Hematopoietic multipotent progenitor cell treated with erythropoietin and hydrocortisone succinate and interleukin-3 and kit ligand, for 17 days (in vitro differentiated cells): ENCODE results near the gene GNL3.
"Not testable (repeated sequence)": the region's sequence is repeated elsewhere in the genome, so short reads cannot be mapped to it uniquely, and the experiment has no call there.

Experiments used
- DNase-seq: peaks from one replicate; pipeline ENCODE4 v3.0.0-alpha.2; 2015; ENCODE audit warnings: low spot score

Gene GNL3

GRCh38 chr3:52685709-52686691 is at the start of gene GNL3, which contains the start of gene PBRM1:
GNL3 (plus strand) TSS chr3:52686032; CDS start chr3:52686093, 61 bp downstream.
PBRM1 (minus strand) TSS chr3:52685913.
- peak; percentile 93 for DNase-seq

DNA sequence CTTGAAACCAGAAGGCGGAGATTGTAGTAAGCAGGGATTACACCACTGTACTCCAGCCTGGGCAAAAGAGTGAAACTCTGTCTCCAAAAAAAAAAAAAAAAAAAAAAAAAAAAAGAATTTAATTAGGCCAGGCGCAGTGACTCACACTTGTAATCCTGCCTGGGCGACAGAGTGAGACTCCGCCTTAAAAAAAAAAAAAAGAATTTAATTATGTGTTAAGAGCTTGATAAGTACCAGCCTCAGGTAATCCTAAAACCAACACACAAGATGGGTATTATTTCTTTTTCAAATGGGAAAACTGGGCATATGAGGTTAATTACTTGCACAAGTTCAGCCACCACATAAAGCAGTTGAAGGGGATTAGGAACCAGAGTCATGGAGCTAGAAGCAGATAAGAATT is 49.2 kb upstream of the GNL3 start:
- peak; percentile 22 for DNase-seq

GRCh38 chr3:52645549-52645948 is 40.3 kb upstream of the GNL3 start:
- DNase-seq: no peak

DNA sequence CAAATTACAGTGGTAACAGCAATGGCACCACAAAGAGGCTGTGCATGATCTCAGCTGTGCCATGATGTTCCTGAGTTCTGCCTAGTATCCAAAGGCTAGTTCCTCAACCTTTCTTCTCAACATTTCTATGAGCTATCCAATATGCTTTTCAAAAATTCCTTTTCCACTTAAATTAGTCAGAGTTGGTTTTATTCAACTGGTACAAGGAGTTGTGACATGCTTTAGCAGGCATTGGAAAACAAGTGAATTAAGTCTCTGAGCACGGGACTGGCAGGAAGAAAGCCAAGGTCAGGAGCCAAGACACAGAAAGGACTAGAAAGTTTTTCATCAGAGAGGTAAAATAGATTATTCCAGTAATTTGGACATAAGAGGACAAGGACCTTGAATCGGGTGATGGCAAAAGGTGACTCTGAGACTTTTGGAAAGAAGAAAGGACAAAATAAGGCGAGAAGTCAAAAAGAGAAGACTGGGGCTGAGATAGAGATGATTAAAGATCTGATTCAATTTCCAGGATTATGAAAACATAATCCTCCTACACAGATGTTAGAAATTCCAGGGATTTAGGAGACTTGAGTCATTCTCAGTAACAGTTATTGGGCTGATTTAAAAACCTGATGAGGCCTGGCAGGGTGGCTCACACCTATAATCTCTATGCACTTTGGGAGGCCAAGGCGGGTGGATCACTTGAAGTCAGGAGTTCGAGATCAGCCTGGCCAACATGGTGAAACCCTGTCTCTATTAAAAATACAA is 36.2 kb upstream of the GNL3 start:
- DNase-seq: peak; percentile 13

DNA sequence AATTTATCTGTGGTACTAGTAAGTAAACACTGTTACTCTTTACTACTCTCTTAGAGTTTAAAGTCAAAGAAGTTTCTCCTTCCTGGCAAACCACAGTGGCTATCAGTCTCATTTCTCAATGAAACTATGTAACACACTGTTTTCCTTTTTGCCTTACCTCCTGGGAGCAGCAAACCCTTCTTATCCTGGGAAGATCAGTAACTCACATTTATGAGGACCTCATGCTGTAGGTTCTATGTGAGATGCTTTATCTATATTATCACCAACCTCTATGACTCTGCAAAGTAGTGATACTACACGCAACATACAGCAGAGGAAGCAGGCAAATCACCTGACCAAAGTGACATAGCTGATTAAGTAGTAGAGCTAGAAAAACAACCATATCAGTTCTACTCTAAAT is 35.4 kb upstream of the GNL3 start:
- peak; percentile 71 for DNase-seq

GRCh38 chr3:52651592-52651991 is 34.2 kb upstream of the GNL3 start:
- no peak for DNase-seq

DNA sequence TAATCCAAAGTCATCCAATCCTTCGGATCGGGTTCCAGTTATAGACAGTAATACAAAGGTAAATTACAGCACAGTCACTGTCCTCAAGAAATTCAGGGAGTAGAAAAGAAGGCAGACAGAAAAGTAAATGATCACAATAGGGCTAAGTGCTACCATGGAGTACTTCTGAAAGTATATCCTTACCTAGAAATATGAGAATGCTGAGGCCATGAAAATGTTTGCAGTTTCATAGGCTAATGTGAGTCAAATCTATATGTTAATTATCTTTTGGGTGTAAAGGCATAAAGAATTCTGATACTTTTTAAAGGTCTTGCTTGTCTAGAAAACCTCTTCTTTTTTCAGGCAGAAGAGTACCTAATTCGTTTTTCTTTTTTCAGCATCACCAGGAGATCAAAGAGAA is 29.9 kb upstream of the GNL3 start:
- DNase-seq: no peak

GRCh38 chr3:52660046-52660445 is 25.8 kb upstream of the GNL3 start:
- DNase-seq: no peak

GRCh38 chr3:52663098-52663497 is 22.7 kb upstream of the GNL3 start:
- no peak for DNase-seq

DNA sequence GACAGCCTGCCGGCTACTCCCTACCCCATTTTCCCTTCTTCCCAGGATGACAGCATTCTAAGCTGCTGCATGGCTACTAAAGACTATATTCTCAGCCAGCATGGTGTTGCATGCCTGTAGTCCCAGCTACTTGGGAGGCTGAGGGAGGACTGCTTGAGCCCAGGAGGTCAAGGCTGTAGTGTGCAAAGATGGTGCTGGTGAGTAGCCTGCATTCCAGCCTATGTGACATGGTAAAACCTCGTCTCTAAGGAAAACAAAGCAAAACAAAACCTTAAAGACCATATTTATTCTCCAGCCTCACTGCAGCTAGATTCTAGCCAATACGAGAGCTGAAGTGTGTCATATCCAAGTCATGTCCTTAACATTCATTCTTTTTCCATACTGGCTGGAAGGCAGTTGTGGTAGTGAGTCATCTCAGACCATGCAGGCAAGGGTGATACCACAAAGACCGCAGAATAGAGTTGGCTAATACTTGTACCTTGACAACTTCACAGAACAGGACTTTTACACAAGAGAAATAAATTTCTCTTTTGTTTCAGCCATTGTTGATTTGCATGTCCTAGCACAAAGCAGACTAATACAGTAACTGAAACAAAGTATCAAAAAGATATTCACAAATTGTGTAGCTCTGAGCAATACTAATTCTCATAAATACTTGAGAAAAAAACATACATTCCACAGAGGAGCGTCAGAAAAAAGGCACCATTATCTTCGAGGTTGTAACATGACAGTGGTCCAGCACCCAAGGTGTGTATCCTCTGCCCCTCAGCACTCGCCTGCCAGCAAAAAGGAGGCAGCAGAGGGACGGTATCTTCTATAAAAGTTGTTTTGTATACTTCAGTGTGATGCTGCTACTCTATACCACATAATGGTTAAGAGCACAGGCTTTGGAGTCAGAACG is 15.0 kb upstream of the GNL3 start:
- no peak for DNase-seq

GRCh38 chr3:52671676-52672075 is 14.2 kb upstream of the GNL3 start:
- no peak for DNase-seq

DNA sequence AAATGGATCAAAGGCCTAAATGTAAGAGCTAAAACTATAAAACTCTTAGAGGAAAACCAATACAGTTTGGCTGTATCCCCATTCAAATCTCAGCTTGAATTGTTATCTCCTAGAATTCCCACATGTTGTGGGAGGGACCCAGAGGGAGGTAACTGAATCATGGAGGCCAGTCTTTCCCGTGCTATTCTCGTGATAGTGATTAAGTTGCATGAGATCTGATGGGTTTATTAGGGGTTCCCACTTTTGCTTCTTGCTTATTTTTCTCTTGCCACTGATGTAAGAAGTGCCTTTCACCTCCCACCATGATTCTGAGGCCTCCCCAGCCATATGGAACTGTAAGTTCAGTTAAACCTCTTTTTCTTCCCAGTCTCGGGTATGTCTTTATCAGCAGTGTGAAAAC is 9.6 kb upstream of the GNL3 start:
- DNase-seq: not testable (repeated sequence)

- DNase-seq: no peak
These were observed 7.3 kb upstream of the GNL3 start for GRCh38 chr3:52678265-52679198.

GRCh38 chr3:52679199-52679538 is 6.7 kb upstream of the GNL3 start:
- no peak for DNase-seq

GRCh38 chr3:52679811-52680210 is 6.0 kb upstream of the GNL3 start:
- DNase-seq: no peak

DNA sequence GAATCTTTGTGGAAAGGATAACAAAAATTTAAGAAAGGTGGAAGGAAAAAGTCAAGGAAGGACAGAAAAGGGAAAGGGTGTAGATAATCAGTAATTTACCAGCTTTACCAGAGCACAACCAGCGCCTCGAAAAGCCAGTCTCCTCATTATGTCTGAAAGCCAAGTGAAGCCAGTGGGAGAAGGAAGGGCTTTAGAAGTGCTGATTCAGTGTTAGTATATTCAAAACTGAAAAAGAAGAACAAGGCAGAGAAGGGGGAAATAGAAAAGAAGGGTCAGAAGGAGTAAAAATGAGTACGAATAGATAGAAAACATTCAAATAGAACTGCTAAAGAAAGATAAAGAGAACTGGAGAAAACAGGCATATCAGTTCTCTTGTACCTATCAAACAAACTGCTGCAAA is 4.2 kb upstream of the GNL3 start:
- DNase-seq: no peak

DNA sequence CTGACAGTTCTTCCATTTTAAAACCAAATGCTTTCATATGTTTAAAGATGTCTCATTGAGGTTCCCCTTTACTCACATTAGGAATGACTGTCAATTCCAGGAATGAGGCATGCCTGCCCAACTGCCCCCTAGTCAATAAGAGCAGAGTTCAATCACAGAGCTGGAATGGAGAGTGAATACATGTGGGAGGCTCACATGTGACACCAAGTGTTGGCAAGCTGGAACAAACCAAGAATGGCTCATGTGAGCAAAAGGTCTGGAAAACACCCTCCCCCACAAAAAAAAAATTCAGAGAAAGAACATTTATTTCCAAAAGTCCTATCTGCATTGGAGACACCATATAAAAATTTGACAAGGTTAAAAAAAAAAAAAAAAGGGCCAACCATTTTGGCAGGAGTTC is 3.8 kb upstream of the GNL3 start:
- peak; percentile 44 for DNase-seq

- DNase-seq: no peak
These were observed 2.2 kb upstream of the GNL3 start for GRCh38 chr3:52683611-52684010.

- no peak for DNase-seq
These were observed 1.6 kb upstream of the GNL3 start for GRCh38 chr3:52684184-52684583.

DNA sequence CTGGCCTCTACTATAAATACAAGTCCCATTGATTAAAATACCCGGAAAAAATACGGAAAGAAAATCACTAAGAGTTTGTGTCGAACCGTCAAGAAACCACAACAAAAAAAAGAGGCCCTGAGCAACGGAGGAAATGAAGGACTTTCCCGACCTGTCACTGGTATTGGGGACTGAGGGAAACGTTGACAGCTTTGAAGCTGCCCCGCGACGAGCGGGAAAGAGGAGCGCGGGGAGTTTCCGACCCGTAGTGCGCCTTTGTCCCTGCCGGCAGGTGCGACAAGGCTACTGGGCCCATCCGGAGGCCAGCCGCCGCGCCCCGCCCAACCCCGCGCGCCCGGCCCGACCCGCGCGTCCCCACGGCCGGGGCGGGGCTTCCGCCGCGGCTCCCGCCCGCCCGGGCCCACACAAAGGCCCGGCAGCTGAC is 535 bp upstream of the GNL3 start:
- DNase-seq: peak; percentile 81

GRCh38 chr3:52688266-52688665 is 2.4 kb downstream of the GNL3 start:
- DNase-seq: no peak
